HEK293 (cell line): ENCODE measurements around the gene LRRC8D.
A peak's percentile ranks its signal among the peaks of the same experiment; 100 is the strongest.

Source experiments
- CTCF ChIA-PET: fragments of 350-600 bp; formaldehyde crosslinking; extraction: SDS; loops from one replicate; lab custom pipeline; 2021; ENCODE audit warnings: antibody characterized with exemption; lab: Yijun Ruan, JAX
- POLR2A ChIA-PET: fragments of 300-600 bp; formaldehyde crosslinking; extraction: SDS; loops from one replicate; lab custom pipeline; 2020; ENCODE audit warnings: antibody characterized with exemption, inconsistent platforms; lab: Yijun Ruan, JAX
- H3K27ac ChIP-seq: fragments of 200-500 bp; sonication (Bioruptor generic); 2 replicates; pipeline ENCODE4 v1.5.1; 2014; ENCODE audit warnings: low read depth, low read length, control low read depth, inconsistent platforms; ENCODE audit errors: extremely low read depth
- H3K36me3 ChIP-seq, 2 experiments: fragments of 200-500 bp in 1 of 2; sonication (Bioruptor generic) in 1 of 2; 1 replicate in 1 of 2; 2 replicates in 1 of 2; pipeline ENCODE4 v1.5.1; 2014 to 2017; ENCODE audit warnings: inconsistent platforms in 2 of 2, low read length in 2 of 2; ENCODE audit not compliant: control insufficient read depth in 2 of 2, insufficient read depth in 1 of 2
- H3K4me1 ChIP-seq: fragments of 200-500 bp; sonication (Bioruptor generic); 2 replicates; pipeline ENCODE4 v1.5.1; 2014; ENCODE audit warnings: mild to moderate bottlenecking, low read length, inconsistent platforms; ENCODE audit not compliant: control insufficient read depth, insufficient read depth
- H3K4me3 ChIP-seq: 2 replicates; pipeline ENCODE4 v1.5.1; 2011; ENCODE audit warnings: low read depth, mild to moderate bottlenecking, control low read depth, low read length, moderate library complexity
- H3K9me3 ChIP-seq: fragments of 200-500 bp; sonication (Bioruptor generic); 2 replicates; pipeline ENCODE4 v1.5.1; 2014; ENCODE audit warnings: low read depth, low read length, inconsistent platforms; ENCODE audit not compliant: control insufficient read depth, insufficient read depth
- SCRT1 ChIP-seq: fragments of 450-650 bp; formaldehyde crosslinking; IDR thresholded peaks from 2 replicates; pipeline ENCODE4 v1.5.1; 2016; ENCODE audit warnings: missing biosample characterization, missing genetic modification characterization, borderline replicate concordance
- SP3 ChIP-seq: fragments of 450-650 bp; formaldehyde crosslinking; IDR thresholded peaks from 2 replicates; pipeline ENCODE4 v1.5.1; 2016; ENCODE audit warnings: missing biosample characterization, missing genetic modification characterization
- TRIM28 ChIP-seq: IDR thresholded peaks from 2 replicates; pipeline ENCODE4 v1.6.1; 2011; ENCODE audit warnings: low read length, control low read depth, borderline replicate concordance
- ZFP69B ChIP-seq: fragments of 450-650 bp; formaldehyde crosslinking; IDR thresholded peaks from 2 replicates; pipeline ENCODE4 v1.5.1; 2016; ENCODE audit warnings: missing biosample characterization, missing genetic modification characterization
- ZNF121 ChIP-seq: fragments of 450-650 bp; formaldehyde crosslinking; IDR thresholded peaks from 2 replicates; pipeline ENCODE4 v1.5.1; 2016; ENCODE audit warnings: missing biosample characterization, missing genetic modification characterization
- ZNF202 ChIP-seq: fragments of 450-650 bp; formaldehyde crosslinking; IDR thresholded peaks from 2 replicates; pipeline ENCODE4 v1.5.1; 2016; ENCODE audit warnings: missing biosample characterization, missing genetic modification characterization, borderline replicate concordance
- ZNF280C ChIP-seq: fragments of 450-650 bp; formaldehyde crosslinking; IDR thresholded peaks from 2 replicates; pipeline ENCODE4 v1.5.1; 2016; ENCODE audit warnings: missing biosample characterization, missing genetic modification characterization
- ZNF416 ChIP-seq: fragments of 450-650 bp; formaldehyde crosslinking; IDR thresholded peaks from 2 replicates; pipeline ENCODE4 v1.5.1; 2016; ENCODE audit warnings: missing biosample characterization, missing genetic modification characterization
- ZNF701 ChIP-seq: fragments of 450-650 bp; formaldehyde crosslinking; IDR thresholded peaks from 2 replicates; pipeline ENCODE4 v1.5.1; 2016; ENCODE audit warnings: missing biosample characterization, missing genetic modification characterization
- ZNF768 ChIP-seq: fragments of 450-650 bp; formaldehyde crosslinking; IDR thresholded peaks from 2 replicates; pipeline ENCODE4 v1.5.1; 2018; ENCODE audit warnings: missing biosample characterization, mild to moderate bottlenecking, missing genetic modification characterization
- ZNF791 ChIP-seq: fragments of 450-650 bp; formaldehyde crosslinking; IDR thresholded peaks from 2 replicates; pipeline ENCODE4 v1.5.1; 2016; ENCODE audit warnings: missing biosample characterization, missing genetic modification characterization
- ZSCAN5A ChIP-seq: fragments of 450-650 bp; formaldehyde crosslinking; IDR thresholded peaks from 2 replicates; pipeline ENCODE4 v1.5.1; 2016; ENCODE audit warnings: missing biosample characterization, missing genetic modification characterization
- ZXDB ChIP-seq: fragments of 450-650 bp; formaldehyde crosslinking; IDR thresholded peaks from 2 replicates; pipeline ENCODE4 v1.5.1; 2016; ENCODE audit warnings: missing biosample characterization, missing genetic modification characterization

Gene LRRC8D

GRCh38 chr1:89880679-89881078 lies 59.8 kb downstream of the LRRC8D start (continued):
- TF ChIP-seq ZNF202 (tag by site-specific recombination) (no peak), TRIM28 (no peak), ZSCAN5A (no peak)
- TF ChIP-seq, all 188 proteins: peak for 0

GRCh38 chr1:89881415-89882058 lies 60.7 kb downstream of the LRRC8D start:
- Histone ChIP-seq H3K27ac (no peak overlapping the region), H3K4me1 (no peaks in the 10 kb centered on the region), H3K4me3 (no peak overlapping the region), H3K36me3 (peaks cover 0 to 10% of the 10 kb centered on the region in 2 experiments; a peak in 1 of 3 replicates), H3K9me3 (no peaks in the 10 kb centered on the region)
- TF ChIP-seq ZNF416 (no peak), ZNF701 (tag by site-specific recombination) (peak; percentile 99)
- ChIA-PET POLR2A (interaction anchor here (0.5 kb wide), 1 partner anchor 22 kb away, joined by 3 read pairs; no protein-coding TSS in a partner anchor), CTCF (interaction anchor here (1.4 kb wide), 1 partner anchor 9 kb away, joined by 5 read pairs; no protein-coding TSS in a partner anchor)

GRCh38 chr1:89882348-89883029 lies 61.7 kb downstream of the LRRC8D start:
- Histone ChIP-seq H3K4me3 (no peak overlapping the region), H3K9me3 (no peaks in the 10 kb centered on the region), H3K27ac (no peak overlapping the region), H3K4me1 (no peaks in the 10 kb centered on the region), H3K36me3 (peaks cover 0 to 10% of the 10 kb centered on the region in 2 experiments; a peak in 1 of 3 replicates)
- ChIA-PET POLR2A (no interaction called here), CTCF (interaction anchor here (1.4 kb wide), 1 partner anchor 10 kb away, joined by 5 read pairs; no protein-coding TSS in a partner anchor)
- TF ChIP-seq ZFP69B (no peak), SP3 (tag by site-specific recombination) (no peak), ZXDB (no peak), ZNF280C (tag by site-specific recombination) (no peak), SCRT1 (tag by site-specific recombination) (no peak)

- Histone ChIP-seq H3K36me3 (peaks cover 0 to 10% of the 10 kb centered on the region in 2 experiments; a peak in 1 of 3 replicates), H3K4me1 (no peaks in the 10 kb centered on the region), H3K4me3 (no peak overlapping the region), H3K9me3 (no peaks in the 10 kb centered on the region), H3K27ac (no peak overlapping the region)
- ChIA-PET CTCF (no interaction called here), POLR2A (no interaction called here)
- peak; percentile 79 for TF ChIP-seq ZNF121 (tag by site-specific recombination)
- TF ChIP-seq TRIM28, result no peak
- no peak for TF ChIP-seq ZNF768 (tag by site-specific recombination)
- no peak for TF ChIP-seq ZNF791 (tag by site-specific recombination)
These were observed 62.2 kb downstream of the LRRC8D start for GRCh38 chr1:89883030-89883379.
